ENCODE results near the gene CELSR1.
"Not testable (repeated sequence)": the region's sequence is repeated elsewhere in the genome, so short reads cannot be mapped to it uniquely, and the experiment has no call there.

CELSR1 gene

GRCh38 chr22:46415776-46416519 lies 121.5 kb downstream of the CELSR1 start:
- no peak for DNase-seq

GRCh38 chr22:46414704-46415103 lies 122.7 kb downstream of the CELSR1 start:
- no peak for DNase-seq

DNA sequence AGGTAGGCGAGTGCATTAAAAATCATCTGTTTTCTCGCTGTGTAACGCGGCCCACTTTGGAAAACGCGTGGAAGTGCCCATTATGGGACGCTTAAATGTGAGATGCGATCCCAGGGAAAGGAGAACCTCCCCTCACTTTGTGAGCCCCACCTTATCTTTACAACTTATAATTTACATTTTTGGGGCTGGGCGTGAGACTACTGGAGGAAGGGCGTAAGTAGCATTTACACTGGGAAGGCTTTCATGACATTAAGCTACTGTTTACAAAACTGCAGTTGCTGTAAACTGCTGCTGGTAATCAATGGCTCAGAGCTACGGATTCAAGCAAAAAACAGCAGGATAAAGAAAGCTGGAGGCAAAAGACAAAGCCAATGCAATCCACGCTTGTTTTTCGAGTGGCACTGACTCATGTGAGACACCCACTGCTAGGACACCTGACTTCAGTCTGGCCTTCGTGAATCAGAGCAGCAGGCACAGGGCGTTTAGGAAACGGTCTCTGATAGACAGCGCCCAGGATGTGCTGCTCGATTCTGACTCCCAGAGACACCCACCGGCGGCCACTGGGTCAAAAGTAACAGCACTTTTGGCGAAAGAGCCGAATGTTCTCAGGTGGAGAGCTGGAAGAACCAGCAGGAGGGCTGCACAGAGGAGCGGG lies 123.6 kb downstream of the CELSR1 start:
- no peak for DNase-seq

DNA sequence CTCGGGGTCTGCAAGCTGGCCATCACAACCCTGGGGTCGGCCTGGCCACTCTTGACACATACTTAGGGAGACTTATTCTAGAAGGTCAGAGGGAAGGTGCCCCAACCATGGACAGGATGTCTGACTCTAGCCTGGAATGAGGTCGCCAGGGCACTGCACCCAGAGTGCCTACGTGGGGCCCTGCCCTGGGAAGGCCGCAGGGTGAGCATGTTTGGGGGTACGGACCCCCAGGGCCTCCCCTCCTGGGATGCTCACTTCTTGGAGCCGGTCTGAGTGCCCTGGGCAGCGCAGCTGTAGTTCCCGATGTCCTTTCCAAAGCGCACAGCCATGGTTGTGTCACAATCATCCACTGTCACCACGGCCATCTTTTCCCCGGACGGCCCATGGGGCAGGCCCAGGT lies 126.1 kb downstream of the CELSR1 start:
- no peak for DNase-seq

GRCh38 chr22:46410291-46410808 lies 127.1 kb downstream of the CELSR1 start:
- no peak for DNase-seq

DNA sequence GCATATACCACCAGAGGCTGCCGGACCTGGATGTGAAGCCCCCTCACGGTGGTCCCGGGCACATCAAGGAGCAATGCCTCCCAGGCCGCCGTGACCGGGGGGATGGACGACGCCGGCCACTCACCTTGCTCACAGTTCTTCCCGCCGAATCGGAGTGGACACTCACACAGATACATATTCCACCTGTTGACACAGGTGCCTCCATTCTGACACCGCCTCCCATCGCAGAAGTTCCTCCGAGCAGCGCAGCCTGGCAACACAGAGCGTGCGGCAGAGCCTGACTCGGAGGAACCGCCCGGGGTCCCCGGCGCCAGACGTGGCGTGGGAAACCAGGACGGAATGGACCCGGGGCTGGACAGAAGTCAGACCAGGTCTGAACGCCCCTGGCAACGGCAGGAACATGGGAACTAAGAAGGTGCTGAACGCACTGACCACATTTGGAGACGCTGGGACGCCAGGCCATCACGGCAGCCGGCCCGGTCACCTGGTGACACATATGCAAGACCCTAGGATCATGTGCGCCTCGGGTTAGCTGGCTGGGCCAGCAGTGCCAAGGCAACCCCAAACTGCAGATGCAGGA lies 127.7 kb downstream of the CELSR1 start:
- DNase-seq: no peak

GRCh38 chr22:46408568-46409506 lies 128.6 kb downstream of the CELSR1 start:
- no peak for DNase-seq

DNA sequence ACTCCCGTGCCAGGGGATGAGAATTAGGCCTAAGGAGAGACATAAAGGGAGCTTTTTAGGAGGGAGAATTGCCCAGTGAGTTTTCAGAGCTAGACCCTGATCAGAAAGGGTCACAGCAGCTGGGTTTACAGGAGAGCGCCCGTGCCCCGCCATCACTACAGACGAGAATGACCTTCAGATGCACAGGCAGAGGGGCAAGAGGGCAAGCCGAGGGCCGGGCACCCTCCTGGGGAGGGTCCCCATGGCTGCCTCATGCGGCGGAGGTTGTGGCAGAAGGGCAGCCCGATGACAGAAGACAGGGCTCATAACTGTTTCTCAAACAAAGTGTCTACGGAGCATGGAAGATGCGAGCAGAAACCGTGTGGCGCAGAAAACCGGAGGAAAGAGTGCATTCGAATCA lies 129.7 kb downstream of the CELSR1 start:
- no peak for DNase-seq

GRCh38 chr22:46406791-46407190 lies 130.6 kb downstream of the CELSR1 start:
- DNase-seq: no peak

DNA sequence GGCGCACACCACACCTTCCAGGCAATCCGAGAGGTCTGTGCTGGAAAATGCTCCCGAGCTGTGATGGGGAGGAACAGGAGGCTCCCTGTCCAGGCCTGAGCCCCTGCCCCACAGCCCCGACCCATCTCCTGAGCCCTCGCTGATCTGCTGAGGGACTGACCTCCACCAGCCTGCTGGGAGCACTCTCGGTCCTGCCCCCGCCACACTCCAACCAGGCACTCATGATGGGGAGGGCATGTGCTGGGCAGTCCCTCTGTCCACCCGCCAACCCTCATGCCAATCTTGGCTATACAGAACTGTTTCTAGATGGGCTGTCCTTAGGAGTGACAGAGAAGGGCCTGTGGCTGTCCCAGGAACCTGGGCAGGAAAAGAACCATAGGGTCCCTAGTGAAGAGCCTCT lies 131.1 kb downstream of the CELSR1 start:
- no peak for DNase-seq

DNA sequence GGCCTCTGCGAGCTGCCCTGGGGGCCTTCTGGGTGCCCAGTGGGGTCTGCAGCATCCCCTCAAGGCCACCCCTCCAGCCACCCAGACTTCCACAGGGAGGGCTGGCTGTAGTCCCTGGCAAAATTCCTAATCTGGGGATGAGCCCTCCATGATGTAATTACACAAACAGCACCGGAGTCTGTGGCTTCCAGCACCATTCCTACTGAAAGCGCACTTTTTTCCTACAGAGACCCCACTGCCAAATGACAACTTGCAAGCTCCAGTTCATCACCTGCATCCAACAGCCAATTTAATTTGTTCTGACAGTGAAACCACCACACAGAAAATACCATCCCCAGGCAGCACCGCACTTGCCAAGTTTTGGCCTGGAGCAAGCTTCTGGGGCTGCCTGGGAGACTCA lies 131.5 kb downstream of the CELSR1 start:
- no peak for DNase-seq

DNA sequence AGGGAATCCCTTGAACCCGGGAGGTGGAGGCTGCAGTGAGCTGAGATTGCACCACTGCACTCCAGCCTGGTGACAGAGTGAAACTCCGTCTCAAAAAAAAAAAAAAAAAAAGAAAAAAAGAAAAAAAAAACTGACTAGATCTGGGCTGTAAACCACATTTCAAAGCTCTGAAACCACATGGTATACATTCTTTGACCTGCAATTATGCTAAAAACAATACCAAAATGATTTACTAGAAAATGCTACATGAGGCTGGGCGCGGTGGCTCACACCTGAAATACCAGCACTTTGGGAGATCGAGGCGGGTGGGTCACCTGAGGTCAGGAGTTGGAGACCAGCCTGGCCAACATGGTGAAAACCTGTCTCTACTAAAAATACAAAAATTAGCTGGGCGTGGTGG lies 133.5 kb downstream of the CELSR1 start:
- not testable (repeated sequence) for DNase-seq

DNA sequence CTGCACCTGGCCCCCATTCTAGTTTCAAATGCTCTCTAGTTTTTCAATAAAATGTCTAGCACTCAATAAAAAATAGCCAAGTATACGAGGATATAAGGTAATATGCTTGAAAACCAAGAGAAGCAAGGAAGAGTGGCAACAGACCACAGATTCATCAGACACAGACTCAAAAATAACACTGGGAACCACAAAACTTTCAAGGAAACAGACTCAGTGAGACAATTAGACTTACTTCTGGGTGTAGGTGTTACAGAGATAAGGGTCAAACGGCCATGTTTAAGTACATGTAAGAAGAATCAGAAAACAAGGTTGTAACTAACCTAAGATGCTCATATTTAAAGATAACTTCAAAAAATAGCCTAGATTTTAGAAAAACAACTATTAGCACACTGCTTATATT lies 134.9 kb downstream of the CELSR1 start:
- no peak for DNase-seq

GRCh38 chr22:46401370-46401769 lies 136.1 kb downstream of the CELSR1 start:
- DNase-seq: no peak

DNA sequence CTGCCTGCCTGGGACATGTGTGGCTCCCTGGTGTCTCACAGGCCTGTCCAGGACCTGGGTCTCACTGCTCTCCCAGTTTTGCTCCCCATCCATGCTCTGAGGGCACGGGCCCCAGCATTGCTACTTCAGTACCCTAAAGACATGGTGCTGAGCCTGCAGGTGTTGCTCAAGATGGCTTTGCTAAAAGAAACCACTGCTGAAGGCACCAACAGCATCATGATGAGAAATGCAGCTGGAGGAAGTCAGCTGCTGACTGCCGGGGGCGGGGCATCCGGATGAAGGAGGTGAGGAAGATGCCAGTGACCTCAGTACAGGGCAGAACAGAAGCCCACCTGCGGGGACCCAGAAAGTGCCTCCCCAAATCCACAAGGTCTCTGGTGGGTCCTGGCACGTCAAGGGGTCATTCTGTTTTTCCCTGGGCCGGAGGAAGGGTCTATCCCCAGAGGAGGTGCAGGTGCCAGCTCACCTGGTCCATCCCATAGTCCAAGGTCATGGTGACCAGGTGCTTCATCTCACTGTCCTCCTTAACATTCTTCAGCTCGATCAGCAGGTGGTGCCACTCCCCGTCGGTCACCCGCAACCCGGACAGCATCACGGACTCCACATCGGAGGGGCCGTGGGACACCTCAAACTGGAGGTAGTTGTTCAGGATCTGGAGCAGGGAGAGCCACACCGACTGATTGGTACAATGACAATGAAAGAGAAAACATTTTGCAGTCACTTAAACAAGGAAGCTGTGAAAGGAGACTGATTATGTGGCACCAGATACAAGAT lies 138.0 kb downstream of the CELSR1 start:
- DNase-seq: no peak

DNA sequence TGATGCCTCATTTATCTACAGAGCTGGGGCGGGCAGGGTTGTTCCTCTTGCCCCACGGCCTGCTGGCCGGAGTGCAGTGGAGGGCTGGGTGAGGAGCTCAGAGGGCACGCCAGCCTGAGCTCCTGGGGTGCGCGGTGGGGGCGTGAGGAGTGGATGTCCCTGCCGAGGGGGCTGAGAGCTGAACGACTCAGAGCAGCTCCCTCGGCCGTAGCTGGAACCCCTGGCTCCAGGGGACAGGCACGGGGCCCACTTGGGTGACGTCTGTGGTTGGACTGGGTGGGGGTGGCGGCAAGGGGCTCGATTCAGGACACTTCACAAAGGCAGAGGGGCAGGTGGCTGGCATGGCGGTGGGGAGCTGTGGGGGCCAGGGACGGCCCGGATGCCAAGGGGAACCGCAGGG lies 139.5 kb downstream of the CELSR1 start:
- no peak for DNase-seq

- no peak for DNase-seq
These were observed 139.9 kb downstream of the CELSR1 start for GRCh38 chr22:46397514-46397913.

DNA sequence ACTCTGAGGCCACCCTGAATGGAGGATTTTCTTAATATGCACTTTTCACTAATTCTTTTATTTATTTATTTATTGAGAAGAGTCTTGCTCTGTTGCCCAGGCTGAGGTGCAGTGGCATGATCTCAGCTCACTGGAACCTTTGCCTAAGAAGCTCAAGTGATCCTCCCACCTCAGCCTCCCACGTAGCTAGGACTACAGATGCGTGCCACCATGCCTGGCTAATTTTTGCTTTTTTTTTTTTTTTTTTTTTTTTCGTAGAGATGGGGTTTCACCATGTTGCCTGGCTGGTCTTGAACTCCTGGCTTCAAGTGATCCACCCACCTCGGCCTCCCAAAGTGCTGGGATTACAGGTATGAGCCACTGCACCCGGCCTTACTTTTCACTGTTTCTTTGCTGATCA lies 140.4 kb downstream of the CELSR1 start:
- not testable (repeated sequence) for DNase-seq

- no peak for DNase-seq
These were observed 142.3 kb downstream of the CELSR1 start for GRCh38 chr22:46395145-46395544.

GRCh38 chr22:46394622-46395021 lies 142.8 kb downstream of the CELSR1 start:
- no peak for DNase-seq

DNA sequence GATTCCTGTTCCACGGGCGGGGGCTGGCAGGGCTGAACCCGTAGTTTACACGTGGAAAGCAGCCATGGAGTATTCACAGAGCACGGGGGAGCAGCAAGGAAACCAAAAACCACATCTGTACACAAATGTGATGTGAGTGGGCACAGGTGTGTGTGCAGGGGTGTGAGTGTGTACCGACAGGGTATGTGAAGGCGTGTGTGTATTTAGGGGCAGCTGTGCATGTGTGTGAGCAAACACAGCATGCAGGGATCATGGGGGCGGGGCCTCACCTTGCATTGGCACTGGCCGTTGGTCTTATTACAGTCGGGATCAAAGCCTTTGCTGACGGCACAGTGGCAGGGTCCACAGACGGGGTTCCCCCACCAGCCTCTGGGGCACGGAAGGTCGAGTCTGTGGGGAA lies 143.5 kb downstream of the CELSR1 start:
- DNase-seq: no peak

Data from NCI-H748 treated with DMSO at 0.1 percent for 48 hours (cell line).